GM18511 (cell line): ENCODE results near the gene CCT5.

Experiments
- ATAC-seq: cut with Tn5 transposase; IDR thresholded peaks from one replicate; pipeline ENCODE4 v1.9.1; 2021; ENCODE audit warnings: mild to moderate bottlenecking, moderate library complexity; ENCODE audit not compliant: unreplicated experiment

The CCT5 gene

DNA sequence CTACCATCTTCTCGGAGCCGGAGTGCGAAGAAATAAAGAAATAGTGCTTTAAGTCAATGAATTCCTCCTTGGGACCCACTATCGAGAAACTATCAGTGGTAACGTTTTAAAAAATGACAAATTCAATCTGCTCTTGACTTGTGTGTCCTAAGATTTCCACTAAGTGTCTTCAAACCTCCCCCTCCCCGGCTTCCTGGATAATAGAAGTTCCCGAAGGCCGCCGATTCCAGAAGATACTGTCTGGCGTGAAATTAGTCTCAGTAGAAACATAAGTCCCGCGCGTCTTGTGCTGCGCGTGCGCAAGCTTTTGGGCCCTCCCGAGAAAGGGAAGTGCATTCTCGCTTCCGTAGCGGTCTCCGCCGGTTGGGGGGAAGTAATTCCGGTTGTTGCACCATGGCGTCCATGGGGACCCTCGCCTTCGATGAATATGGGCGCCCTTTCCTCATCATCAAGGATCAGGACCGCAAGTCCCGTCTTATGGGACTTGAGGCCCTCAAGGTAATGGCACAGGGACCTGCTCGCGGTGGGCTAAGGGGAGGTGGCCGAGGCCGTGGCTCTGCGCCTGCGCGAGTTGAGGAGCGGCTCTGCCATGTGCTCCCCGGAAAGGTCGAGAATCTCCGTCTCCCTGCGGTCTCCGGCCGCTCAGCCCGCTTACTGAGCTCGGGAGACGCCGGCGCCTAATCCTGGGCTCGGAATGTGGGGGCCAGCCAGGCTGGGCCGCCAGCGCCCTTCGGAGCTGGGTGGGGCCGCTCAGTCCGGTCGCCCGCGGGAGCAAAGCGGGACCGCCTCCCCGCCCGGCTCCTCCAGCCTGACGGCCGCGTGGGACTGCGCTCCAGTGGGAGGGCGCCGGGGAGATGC, at the start of gene CCT5:
CCT5 (plus strand) TSS at position 333 of the 858 bp plus-strand sequence; CDS start at position 394, 61 bp downstream.
- peak; percentile 83 for ATAC-seq

DNA sequence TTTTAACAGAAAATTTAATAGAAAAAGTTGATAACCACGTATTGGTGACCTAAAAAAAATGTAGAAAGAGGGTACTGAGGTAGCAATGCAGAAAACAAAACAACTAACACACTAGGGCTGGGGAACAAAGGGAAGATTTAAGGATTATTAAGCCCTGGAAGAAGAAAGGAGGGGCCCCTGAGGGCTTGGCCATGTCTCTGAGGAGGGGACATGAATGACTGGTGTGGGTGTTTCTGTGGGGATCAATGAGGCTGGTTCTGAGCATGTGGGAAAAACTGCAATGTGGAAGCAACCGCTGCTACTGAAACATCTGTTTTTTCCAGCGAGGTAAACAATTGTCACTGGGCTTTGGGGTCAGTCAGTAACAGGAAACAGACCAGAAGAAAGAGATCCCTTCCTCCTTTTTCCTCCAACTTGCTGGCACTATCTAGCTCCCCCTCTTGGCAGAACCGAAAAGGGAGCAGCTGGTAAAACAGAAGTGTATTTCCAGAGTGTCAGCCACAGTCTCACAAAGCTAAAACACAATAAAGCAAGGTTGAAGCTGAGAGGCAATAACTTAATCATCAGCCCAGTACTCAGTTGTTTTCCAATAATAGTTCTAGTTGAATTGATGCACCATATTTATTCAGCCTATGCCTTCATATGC, 48.7 kb upstream of the CCT5 start:
- ATAC-seq = no peak

DNA sequence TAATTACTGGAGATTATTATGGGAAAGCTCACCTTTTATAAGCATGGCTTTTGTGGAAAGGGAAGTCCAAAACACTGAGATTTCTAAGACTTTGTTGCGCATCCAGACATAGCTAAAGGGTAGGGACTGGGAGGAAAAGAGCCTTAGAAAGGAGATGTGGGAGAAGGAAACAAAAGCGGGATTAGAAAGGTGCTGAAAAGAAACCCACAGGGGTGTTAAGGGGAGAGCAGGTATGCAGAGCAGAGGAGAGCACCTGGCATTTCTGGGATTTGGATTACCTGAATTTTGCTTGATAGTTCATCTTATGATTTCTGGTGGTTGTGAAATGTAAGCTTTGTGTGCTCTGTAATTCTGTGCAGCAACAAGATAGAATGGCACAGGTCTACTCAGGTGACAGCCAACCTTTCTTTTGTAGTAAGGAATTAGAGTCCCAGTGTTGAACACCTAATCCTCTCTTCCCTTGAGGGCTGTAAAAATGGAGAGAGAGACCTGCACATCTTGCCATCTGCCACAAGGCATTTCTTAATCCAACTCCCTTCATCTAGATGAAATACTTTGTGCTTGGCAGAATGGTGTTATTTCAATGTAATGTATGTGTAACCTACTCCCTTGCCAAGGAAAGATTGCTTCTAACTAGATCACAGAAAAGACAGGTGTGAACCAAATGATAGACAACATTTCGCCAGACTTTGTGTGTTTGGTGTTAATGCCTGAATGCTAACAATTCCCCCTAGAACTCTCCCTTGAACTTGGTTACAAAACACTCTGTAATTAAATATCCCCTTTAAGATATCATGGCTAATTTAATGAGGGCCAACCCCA, 47.8 kb upstream of the CCT5 start:
- no peak for ATAC-seq

DNA sequence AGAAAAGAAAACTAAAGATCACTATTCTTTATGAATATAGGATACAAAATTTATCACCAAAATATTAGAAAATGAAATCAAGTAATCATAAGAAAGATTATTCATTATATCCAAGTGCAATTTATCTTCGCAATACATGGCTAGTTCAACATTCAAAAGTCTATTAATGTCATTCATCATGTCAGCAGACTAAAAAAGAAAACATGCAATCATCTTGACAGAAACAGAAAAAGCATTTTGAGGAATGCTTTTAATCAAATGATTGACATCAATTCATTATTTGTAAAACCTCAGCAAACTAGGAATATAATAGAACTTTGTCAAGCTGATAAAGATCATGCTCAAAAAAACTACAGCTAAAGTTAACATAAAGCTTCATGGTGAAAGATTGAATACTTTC, 41.1 kb upstream of the CCT5 start:
- no peak for ATAC-seq

DNA sequence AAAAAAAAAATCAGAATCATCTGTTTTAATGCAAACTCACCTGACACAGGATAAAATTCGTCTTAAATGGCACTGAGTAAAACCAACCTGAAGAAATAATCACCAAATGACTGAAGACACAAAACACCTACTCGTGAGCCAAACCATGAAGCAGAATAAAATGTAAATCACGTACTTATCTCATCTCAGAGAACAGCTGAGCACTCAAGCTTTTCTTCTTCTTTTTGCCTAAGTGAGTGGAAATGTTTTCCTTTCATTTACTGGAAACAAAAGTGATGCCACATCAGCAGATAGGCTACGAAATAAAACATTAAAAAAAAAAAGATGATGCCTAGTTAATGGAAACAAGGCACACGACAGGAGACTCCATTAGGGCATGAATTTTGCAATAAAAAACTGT, 36.8 kb upstream of the CCT5 start:
- ATAC-seq = no peak

DNA sequence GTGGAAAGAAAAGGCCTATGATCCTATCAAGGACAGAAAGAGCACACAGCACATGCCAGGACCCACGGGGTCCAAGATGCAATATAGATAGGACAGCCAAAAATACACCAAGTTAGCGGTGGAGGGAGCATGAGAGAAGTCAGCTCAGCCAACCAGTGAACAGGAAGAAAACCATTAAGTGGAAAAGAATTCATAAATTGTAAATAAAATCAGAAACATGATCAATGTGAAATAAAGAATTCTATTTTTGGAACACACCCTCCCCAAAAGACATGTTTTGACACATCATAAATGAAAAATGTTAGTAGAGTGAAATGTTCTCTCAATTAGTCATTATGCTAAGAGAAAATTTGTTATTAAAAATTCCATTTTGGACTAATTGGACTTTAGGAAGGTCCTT, 36.0 kb upstream of the CCT5 start:
- ATAC-seq = no peak

DNA sequence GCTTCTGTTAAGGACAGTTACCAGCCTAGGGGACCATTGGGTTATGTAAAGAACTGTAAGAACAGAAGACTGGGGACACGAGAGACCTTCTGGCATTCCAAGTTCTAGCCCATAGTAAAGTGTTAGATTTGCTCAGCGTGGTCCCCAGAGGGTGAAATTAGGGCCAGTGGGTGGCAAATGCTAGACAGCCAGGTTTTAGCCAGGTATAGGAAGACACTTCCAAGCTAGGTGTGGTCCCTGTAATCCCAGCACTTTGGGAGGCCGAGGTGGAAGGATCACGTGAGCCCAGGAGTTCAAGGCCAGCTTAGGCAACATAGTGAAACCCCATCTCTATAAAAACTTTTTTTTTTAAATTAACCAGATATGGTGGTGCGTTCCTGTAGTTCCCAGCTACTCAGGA, 34.7 kb upstream of the CCT5 start:
- no peak for ATAC-seq

DNA sequence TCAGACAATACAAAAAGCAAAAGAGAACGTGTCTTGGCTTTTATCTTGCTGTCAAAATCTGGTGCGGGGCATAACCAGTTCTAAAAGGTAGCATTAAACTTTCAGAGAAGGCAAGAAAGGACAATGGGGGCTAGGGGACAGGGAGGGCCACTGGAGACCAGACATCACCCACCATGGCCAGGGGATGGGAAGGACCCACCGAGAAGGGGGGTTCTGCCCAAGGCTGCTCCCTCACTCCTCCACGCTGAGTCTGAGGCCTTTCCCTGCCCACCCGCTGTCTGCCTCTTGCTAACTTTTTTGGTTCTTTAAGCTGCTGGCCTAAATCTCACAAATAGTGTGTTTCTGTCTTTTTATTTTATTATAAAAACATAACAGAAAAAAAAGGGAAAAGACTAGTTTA, 34.0 kb upstream of the CCT5 start:
- no peak for ATAC-seq

DNA sequence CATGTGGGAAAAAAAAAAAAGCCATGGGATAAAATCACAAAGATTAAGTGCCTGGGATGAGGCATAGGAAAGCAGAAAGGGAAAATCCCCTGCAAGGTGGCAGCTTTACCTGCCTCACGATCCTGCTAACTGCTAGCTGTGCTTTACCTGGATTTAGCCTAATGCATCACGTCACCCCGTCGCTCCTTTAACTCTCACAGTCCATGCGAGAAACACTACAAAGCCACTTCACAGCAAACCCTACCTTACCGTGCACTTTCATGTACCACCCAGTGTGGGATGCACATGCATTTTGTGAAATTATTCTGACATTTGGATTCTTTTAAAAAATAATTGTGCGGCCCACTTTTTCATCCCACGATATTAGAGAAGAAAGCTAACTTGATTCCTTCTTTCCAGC, 31.4 kb upstream of the CCT5 start:
- ATAC-seq = no peak

DNA sequence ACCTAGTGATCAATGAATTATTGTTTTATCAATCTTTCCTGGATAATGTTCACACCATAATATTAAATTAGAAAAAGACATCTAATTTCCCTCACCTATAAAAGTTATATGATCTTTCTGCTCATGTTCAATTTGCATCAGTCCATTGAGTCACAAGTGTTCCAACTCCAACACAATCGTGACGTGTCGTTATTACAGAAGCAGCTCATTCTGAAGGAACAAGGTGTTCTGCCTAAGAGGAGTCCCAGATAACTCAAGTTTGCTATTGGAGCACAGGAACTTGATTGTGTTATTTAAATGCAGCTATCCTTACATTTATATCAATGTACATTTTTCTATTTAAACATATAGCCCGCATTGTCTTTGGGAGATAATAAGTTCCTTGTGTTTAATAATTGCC, 31.0 kb upstream of the CCT5 start:
- ATAC-seq = no peak

DNA sequence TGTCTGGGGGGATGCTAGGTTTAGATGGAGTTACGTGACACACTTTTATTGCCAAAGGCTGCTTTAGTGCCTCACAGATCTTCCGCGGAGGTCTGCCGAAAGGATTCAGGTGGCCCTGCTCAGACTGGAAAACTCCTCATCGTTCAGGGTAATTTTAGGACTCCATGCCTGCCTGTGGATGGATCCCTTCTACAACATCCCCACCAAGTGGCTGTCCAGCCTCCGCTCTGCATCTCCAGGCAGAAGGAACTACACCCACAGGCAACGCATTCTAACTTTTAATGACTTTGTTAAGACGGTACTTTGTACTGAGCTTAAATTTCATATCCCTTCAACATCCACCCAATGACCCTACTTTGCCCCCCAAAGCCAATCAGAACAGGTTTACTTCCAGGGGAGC, 29.8 kb upstream of the CCT5 start:
- no peak for ATAC-seq

DNA sequence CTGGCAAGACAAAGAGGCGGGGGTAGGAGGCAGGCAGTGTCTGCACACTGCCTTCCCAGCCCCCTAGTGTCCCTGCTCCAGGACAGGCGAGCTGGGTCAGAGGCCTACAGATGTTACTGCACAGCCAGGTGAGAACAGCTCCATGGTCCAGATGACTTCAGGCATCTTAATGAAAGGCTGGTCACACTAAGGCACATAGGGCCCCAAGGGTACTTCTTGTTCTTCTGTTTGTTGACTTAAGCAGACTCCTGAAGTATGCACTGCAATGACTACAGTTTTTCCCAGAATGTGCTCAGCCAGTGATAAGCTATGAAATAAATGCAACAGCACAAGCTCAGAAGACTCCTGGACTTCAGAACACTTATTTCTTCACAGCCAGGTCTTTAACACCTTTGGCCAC, 27.8 kb upstream of the CCT5 start:
- no peak for ATAC-seq

DNA sequence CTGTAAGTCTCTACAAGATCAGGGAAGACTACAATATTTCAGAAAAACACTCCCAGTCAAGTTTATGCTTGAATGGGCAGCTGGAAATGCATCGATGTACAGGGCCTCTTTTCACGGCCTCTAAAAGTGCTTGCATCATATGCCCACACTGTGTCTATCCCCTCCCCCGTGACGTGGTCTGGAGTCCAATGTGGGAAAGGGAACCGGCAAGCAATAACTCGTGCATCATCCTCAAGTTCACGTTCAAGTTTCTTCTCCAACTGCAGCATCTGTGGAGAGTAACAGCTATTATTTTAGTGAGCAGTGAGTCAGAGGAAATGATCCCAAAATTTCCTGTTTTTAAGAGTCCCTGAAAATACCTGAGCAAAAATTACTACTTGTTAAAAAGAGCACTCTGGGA, 22.7 kb upstream of the CCT5 start:
- no peak for ATAC-seq

DNA sequence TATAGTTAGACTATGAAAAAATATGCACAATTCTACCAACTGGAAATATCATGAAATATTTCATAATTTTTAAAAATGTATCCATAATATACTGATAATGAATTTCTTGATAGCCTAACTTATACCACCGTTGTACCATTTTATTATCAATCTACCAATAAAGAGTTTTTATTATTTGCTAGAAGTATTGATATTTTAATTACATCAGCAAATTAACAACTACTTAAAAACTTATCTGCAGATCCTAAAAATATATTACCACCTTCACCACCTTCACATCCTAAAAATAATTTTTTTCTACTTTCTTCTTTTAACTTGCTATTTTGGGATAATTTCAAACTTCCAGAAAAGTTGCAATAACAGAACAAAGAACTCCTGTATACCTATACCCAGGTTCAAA, 21.8 kb upstream of the CCT5 start:
- ATAC-seq = no peak

DNA sequence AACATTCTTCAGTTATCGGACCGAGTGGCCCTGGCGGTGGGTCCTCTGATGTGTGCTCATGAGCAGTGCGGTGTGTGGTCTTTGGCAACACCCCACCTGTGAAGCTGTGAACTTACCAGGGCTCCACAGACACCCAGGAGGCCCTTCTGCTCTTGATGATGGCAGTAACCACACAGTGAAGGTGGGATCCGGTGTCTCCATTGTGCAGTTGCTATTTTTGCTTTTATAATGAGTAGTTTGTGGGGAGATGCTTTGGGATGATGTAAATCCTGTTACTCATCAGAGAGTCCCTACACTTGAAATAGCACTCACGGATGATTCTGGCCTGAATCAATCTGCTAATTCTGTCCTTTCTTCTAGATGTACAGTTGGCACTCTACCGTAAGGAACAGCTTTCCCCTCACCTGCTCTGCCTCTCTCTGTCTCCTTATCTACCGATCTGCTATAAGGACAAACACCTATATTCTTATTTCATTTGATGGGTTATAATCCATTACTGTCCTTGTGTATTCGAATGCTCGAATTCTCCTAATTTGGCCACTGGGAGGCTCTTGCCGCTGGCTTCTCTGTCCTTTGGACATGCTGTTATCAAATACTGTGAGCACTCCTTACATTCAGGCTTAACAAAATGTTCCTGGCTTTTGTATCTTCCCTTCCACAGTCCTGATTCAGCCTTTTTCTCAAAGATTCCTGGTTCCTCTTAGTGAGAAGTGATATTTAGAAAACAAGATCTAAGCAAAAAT, 20.6 kb upstream of the CCT5 start:
- ATAC-seq = no peak

DNA sequence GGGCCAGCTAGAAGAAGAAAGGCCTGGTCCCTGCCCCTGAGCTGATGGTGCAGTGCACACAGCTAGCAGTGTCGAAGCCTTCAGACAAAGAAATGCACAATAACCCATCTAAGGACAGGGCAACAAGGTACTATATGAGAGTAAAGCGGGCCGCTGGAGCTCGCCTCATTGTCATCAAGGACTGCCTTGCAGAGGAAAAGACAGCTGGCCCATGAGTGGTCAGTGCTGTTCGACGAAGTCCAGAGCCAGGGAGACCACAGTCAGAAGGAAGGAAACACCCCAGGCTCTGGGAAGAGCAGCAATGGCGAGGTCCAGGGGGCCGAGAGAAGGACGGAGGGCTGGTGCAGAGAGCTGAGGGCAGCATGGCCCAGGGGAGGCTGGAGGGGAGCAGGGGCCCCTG, 17.7 kb upstream of the CCT5 start:
- no peak for ATAC-seq

DNA sequence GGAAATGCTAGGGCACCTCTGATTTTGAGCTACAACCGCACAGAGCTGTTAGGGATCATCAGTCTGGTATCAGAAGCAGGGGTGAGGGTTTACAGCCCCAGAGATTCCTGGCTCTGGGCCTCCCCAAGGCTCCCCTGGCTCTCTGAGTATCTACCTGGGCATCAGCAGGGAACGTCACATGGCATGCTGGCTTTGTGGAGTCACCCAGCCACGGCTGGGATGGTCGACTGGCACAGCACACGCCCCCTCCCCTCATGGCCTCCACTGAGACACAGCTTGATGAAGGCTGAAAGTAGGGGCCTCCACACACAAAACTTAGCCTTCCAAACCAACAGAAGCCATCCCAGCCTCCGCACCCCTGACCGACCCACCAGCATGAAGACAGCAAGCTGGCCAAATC, 17.1 kb upstream of the CCT5 start:
- ATAC-seq = no peak

DNA sequence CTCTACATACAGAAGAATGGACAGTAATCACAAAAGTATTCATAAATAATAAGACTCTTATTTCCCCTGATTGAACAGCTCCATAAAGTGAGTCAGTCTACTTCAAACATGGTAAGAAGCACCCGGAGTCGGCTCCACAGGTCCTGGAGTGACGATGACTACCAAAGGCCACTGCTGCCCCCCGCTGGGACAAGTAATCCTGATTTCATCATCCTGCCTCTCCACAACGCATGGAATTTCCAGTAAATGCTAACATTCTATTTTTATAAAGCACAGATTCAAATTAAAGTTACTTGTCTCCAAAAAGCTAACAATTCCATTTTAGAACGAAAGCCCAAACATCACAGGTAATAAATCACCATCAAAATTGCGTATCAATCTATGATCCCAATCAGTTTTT, 16.6 kb upstream of the CCT5 start:
- no peak for ATAC-seq

DNA sequence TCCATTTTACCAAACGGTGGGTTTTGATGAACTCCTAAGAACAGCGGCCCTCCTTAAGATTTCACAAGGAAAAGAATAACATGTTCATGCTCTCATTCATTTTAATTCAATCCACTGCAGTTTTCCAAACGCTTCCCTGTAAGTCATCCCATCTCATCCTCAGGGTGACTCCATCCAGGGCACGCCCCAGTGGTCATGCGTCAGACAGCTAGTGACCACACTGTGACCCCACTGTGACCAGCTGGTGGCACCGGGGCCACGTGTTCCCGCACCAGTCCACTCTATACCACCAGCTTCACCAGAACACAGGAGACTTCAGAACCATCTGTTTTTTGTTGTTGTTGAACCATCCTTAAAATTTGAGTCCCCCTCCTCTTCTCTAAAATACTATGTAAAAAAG, 14.7 kb upstream of the CCT5 start:
- no peak for ATAC-seq

DNA sequence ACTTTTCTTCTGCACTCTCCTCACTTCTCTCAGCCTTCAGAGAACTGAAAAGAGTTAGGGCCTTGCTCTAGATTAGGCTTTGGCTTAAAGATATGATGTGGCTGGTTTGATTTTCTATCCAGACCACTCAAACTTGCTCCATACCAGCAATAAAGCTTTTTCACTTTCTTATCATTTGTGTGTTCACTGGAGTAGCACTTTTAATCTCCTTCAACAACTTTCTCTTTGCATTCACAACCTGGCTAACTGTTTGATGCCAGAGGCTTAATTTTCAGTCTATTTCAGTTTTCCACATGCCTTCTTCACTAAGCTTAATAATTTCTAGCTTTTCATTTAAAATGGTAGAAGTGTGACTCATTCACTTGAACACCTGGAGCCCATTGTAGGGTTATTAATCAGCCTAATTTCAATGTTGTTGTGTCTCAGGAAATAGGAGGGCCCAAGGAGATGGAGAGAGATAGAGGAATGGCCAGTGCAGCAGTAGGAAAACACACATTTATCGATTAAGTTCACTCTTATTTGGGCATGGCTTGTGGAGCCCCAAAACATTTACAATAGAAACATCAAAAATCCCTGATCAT, 6.3 kb upstream of the CCT5 start:
- ATAC-seq = peak; percentile 69
